Measurements from ENCODE around the gene ANGPTL2.

The ANGPTL2 gene

GRCh38 chr9:127114606-127115005, 7.8 kb downstream of the ANGPTL2 start:
- Histone ChIP-seq H3K79me2 (ENCODE audit: low read length) (no peaks in the 10 kb centered on the region), H3K4me2 (ENCODE audit: low read length) (no peak overlapping the region), H3K27me3 (ENCODE audit: low read depth, low read length) (no peaks in the 10 kb centered on the region), H3K27ac (ENCODE audit: low read length) (no peak overlapping the region), H2AFZ (ENCODE audit: low read depth, low read length) (no peak overlapping the region), H3K4me3 (ENCODE audit: low read length) (no peak overlapping the region), H3K9me3 (ENCODE audit: insufficient read depth, low read length) (no peaks in the 10 kb centered on the region), H3K36me3 (replicated peaks; ENCODE audit: low read depth, low read length) (no peaks in the 10 kb centered on the region), H4K20me1 (ENCODE audit: insufficient read depth, low read length) (no peaks in the 10 kb centered on the region), H3K4me1 (ENCODE audit: low read length) (peaks cover 11% of the 10 kb centered on the region), H3K9ac (ENCODE audit: low read length) (no peak overlapping the region)
- no peak for TF ChIP-seq EZH2phosphoT487 (IDR thresholded peaks at IDR 0.05; ENCODE audit: low read depth)

GRCh38 chr9:127113191-127113972, 9.1 kb downstream of the ANGPTL2 start:
- Histone ChIP-seq H3K9ac (ENCODE audit: low read length) (no peak overlapping the region), H3K4me1 (ENCODE audit: low read length) (no peaks in the 10 kb centered on the region), H4K20me1 (ENCODE audit: insufficient read depth, low read length) (no peaks in the 10 kb centered on the region), H3K79me2 (ENCODE audit: low read length) (no peaks in the 10 kb centered on the region), H3K27ac (ENCODE audit: low read length) (no peak overlapping the region), H3K4me2 (ENCODE audit: low read length) (no peak overlapping the region), H3K36me3 (replicated peaks; ENCODE audit: low read depth, low read length) (no peaks in the 10 kb centered on the region), H2AFZ (ENCODE audit: low read depth, low read length) (no peak overlapping the region), H3K9me3 (ENCODE audit: insufficient read depth, low read length) (no peaks in the 10 kb centered on the region), H3K27me3 (ENCODE audit: low read depth, low read length) (no peaks in the 10 kb centered on the region; the same call in 1 of the 2 replicates), H3K4me3 (ENCODE audit: low read length) (no peak overlapping the region)
- TF ChIP-seq EZH2phosphoT487 (IDR thresholded peaks at IDR 0.05; ENCODE audit: low read depth) (no peak), CTCF (IDR thresholded peaks at IDR 0.05; ENCODE audit: low read depth, low read length) (no peak)

- no peaks in the 10 kb centered on the region; the same call in 1 of the 2 replicates for H3K27me3 ChIP-seq (ENCODE audit: low read depth, low read length)
- no peaks in the 10 kb centered on the region for H3K79me2 ChIP-seq (ENCODE audit: low read length)
- no peak for TF ChIP-seq CTCF (IDR thresholded peaks at IDR 0.05; ENCODE audit: low read depth, low read length)
- TF ChIP-seq EZH2phosphoT487 (IDR thresholded peaks at IDR 0.05; ENCODE audit: low read depth): no peak
- H3K9ac ChIP-seq (ENCODE audit: low read length): no peak overlapping the region
- H3K4me3 ChIP-seq (ENCODE audit: low read length): no peak overlapping the region
- H3K4me1 ChIP-seq (ENCODE audit: low read length): no peaks in the 10 kb centered on the region
- H3K27ac ChIP-seq (ENCODE audit: low read length): no peak overlapping the region
- H4K20me1 ChIP-seq (ENCODE audit: insufficient read depth, low read length): no peaks in the 10 kb centered on the region
- no peaks in the 10 kb centered on the region for H3K9me3 ChIP-seq (ENCODE audit: insufficient read depth, low read length)
- no peak overlapping the region for H3K4me2 ChIP-seq (ENCODE audit: low read length)
- no peaks in the 10 kb centered on the region for H3K36me3 ChIP-seq (replicated peaks; ENCODE audit: low read depth, low read length)
- no peak overlapping the region for H2AFZ ChIP-seq (ENCODE audit: low read depth, low read length)
Observed at GRCh38 chr9:127112735-127113161, 9.7 kb downstream of the ANGPTL2 start.

GRCh38 chr9:127112056-127112455, 10.4 kb downstream of the ANGPTL2 start:
- no peaks in the 10 kb centered on the region for H4K20me1 ChIP-seq (ENCODE audit: insufficient read depth, low read length)
- H3K79me2 ChIP-seq (ENCODE audit: low read length): no peaks in the 10 kb centered on the region
- no peaks in the 10 kb centered on the region; the same call in 1 of the 2 replicates for H3K27me3 ChIP-seq (ENCODE audit: low read depth, low read length)
- no peak overlapping the region for H3K27ac ChIP-seq (ENCODE audit: low read length)
- H3K4me2 ChIP-seq (ENCODE audit: low read length): no peak overlapping the region
- TF ChIP-seq EZH2phosphoT487 (IDR thresholded peaks at IDR 0.05; ENCODE audit: low read depth): no peak
- TF ChIP-seq CTCF (IDR thresholded peaks at IDR 0.05; ENCODE audit: low read depth, low read length): no peak
- no peak overlapping the region for H3K4me3 ChIP-seq (ENCODE audit: low read length)
- H2AFZ ChIP-seq (ENCODE audit: low read depth, low read length): no peak overlapping the region
- no peaks in the 10 kb centered on the region for H3K36me3 ChIP-seq (replicated peaks; ENCODE audit: low read depth, low read length)
- no peak overlapping the region for H3K9ac ChIP-seq (ENCODE audit: low read length)
- H3K9me3 ChIP-seq (ENCODE audit: insufficient read depth, low read length): no peaks in the 10 kb centered on the region
- H3K4me1 ChIP-seq (ENCODE audit: low read length): no peaks in the 10 kb centered on the region
